Sigmoid colon (tissue), 4 donors: Measurements from ENCODE around the gene WIF1.

Experiments used
- EP300 ChIP-seq, 4 donors: sonication (generic); formaldehyde crosslinking; IDR thresholded peaks; one replicate each; pipeline ENCODE4 v1.6.1; 2017; ENCODE audit warnings: antibody characterized with exemption in 4 of 4
- POLR2A ChIP-seq, 2 donors: fragments of 450-650 bp; IDR thresholded peaks; one replicate each; pipeline ENCODE4 v1.6.1; 2016; ENCODE audit warnings: antibody characterized with exemption in 2 of 2, mild to moderate bottlenecking in 2 of 2, moderate library complexity in 2 of 2
- POLR2AphosphoS5 ChIP-seq, 4 donors: sonication (generic); formaldehyde crosslinking; IDR thresholded peaks; one replicate each; pipeline ENCODE4 v1.6.1; 2017; ENCODE audit warnings: antibody characterized with exemption in 4 of 4
- TF ChIP-seq, protein P1 (sequence below), 4 experiments: fragments of 450-650 bp in 3 of 4; fragments of 200-600 bp in 1 of 4; IDR thresholded peaks; one replicate each; pipeline ENCODE4 v1.5.1; 2016 to 2019; ENCODE audit warnings: antibody characterized with exemption in 4 of 4, mild to moderate bottlenecking in 3 of 4, moderate library complexity in 2 of 4

DNA sequence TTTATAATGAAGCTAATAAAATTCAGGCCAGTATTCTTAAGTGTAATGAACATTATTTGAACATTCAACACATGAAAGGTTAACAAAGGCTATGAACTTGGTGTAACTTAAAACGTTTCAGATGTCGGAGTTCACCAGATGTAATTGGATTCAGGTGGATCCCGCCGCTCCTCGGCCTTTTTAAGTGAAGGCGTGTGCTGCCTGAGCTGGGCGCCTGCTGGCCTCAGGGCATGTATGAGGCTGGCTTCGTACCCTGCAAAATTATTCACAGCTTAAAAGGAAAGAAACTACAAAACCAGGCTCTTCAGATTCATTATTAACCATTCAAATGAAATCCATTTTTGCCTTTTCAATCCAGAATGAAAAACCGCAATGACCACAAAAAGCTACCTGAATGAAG is 69.9 kb downstream of the WIF1 start:
- TF ChIP-seq, protein P1, sequence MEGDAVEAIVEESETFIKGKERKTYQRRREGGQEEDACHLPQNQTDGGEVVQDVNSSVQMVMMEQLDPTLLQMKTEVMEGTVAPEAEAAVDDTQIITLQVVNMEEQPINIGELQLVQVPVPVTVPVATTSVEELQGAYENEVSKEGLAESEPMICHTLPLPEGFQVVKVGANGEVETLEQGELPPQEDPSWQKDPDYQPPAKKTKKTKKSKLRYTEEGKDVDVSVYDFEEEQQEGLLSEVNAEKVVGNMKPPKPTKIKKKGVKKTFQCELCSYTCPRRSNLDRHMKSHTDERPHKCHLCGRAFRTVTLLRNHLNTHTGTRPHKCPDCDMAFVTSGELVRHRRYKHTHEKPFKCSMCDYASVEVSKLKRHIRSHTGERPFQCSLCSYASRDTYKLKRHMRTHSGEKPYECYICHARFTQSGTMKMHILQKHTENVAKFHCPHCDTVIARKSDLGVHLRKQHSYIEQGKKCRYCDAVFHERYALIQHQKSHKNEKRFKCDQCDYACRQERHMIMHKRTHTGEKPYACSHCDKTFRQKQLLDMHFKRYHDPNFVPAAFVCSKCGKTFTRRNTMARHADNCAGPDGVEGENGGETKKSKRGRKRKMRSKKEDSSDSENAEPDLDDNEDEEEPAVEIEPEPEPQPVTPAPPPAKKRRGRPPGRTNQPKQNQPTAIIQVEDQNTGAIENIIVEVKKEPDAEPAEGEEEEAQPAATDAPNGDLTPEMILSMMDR (IDR thresholded peaks at IDR 0.05): no peak
- TF ChIP-seq POLR2A (IDR thresholded peaks at IDR 0.05) (no peak), EP300 (IDR thresholded peaks at IDR 0.05) (no peak), POLR2AphosphoS5 (IDR thresholded peaks at IDR 0.05) (no peak)
